ENCODE results near the gene KIF12. TPM values are rescaled to one million over a fixed set of nuclear protein-coding genes. Genes with fewer than 3 reads are reported as not detected.
"Not testable (repeated sequence)": the region's sequence is repeated elsewhere in the genome, so short reads cannot be mapped to it uniquely, and the experiment has no call there.

KIF12 gene
- total RNA-seq, 1 donor from 2014 or later, result not detected

DNA sequence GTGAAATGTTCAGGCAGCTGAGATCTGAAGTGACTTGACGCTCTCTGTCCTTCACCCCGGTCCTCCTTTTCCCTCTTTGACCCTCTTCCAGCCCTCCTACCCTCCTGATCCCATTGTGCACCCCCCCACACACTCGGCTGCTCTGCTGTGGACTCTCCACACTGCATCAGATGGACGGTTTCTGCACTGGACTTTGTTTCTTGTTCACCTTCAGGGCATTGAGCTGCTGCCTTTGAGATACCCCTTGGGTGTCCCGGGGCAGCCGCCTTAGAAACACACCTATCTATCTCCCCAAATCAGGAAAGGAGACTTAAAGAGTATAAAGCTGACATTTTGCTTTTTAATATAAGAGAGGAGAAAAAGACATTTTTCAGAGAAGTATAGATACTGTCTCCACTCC, 48.4 kb downstream of the KIF12 start:
- Mint-ChIP-seq H3K4me3 (no peak overlapping the region), H3K27me3 (no peaks in the 10 kb centered on the region), H3K9me3 (no peaks in the 10 kb centered on the region), H3K4me1 (no peaks in the 10 kb centered on the region), H3K27ac (no peak overlapping the region), H3K36me3 (ENCODE audit: low read depth) (no peaks in the 10 kb centered on the region)
- DNase-seq, result no peak
- intact Hi-C loops (cut with micrococcal nuclease), result no loop called here

DNA sequence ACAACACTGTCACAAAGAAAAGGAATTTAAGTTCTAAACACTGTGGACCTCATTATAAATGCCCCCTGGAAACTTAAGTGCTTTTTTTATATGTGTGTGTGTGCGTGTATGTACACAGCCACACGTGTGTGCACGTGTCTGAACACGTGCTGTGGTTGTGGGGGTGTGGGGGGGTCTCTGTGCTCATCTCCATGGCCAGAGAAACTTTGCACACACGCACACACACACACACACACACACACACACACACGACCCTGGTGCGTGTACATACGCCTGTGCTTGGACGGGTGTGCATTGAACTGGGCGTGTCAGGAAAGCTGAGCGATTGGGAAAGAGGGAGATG, 48.9 kb downstream of the KIF12 start:
- H3K36me3 Mint-ChIP-seq (ENCODE audit: low read depth), result no peaks in the 10 kb centered on the region

DNA sequence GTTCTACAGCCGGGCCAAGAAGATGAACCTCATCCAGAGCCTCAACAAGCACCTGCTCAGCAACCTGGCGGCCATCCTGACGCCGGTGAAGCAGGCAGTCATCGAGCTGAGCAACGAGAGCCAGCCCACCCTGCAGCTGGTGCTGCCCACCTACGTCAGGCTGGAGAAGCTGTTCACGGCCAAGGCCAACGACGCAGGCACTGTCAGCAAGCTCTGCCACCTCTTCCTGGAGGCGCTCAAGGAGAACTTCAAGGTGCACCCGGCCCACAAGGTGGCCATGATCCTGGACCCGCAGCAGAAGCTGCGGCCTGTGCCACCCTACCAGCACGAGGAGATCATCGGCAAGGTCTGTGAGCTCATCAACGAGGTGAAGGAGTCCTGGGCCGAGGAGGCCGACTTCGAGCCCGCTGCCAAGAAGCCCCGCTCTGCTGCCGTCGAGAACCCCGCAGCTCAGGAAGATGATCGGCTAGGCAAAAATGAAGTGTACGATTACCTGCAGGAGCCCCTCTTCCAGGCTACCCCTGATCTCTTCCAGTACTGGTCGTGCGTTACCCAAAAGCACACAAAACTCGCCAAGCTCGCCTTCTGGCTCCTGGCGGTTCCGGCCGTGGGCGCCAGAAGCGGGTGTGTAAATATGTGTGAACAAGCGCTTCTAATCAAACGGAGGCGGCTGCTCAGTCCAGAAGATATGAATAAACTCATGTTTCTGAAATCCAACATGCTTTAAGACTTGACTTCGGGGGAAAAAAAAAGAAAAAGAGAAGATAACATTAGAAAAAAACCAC, 49.5 kb downstream of the KIF12 start:
- intact Hi-C loops (cut with micrococcal nuclease), result no loop called here
- Mint-ChIP-seq H3K36me3 (ENCODE audit: low read depth) (no peaks in the 10 kb centered on the region), H3K9me3 (no peaks in the 10 kb centered on the region), H3K27ac (no peak overlapping the region), H3K27me3 (no peaks in the 10 kb centered on the region), H3K4me1 (no peaks in the 10 kb centered on the region), H3K4me3 (no peak overlapping the region)
- no peak for DNase-seq

More for the DNA sequence above, 48.9 kb downstream of the KIF12 start:
- Mint-ChIP-seq H3K27me3 (no peaks in the 10 kb centered on the region), H3K4me3 (no peak overlapping the region), H3K9me3 (no peaks in the 10 kb centered on the region), H3K27ac (no peak overlapping the region), H3K4me1 (no peaks in the 10 kb centered on the region)
- no peak for DNase-seq
- intact Hi-C loops (cut with micrococcal nuclease), result no loop called here

DNA sequence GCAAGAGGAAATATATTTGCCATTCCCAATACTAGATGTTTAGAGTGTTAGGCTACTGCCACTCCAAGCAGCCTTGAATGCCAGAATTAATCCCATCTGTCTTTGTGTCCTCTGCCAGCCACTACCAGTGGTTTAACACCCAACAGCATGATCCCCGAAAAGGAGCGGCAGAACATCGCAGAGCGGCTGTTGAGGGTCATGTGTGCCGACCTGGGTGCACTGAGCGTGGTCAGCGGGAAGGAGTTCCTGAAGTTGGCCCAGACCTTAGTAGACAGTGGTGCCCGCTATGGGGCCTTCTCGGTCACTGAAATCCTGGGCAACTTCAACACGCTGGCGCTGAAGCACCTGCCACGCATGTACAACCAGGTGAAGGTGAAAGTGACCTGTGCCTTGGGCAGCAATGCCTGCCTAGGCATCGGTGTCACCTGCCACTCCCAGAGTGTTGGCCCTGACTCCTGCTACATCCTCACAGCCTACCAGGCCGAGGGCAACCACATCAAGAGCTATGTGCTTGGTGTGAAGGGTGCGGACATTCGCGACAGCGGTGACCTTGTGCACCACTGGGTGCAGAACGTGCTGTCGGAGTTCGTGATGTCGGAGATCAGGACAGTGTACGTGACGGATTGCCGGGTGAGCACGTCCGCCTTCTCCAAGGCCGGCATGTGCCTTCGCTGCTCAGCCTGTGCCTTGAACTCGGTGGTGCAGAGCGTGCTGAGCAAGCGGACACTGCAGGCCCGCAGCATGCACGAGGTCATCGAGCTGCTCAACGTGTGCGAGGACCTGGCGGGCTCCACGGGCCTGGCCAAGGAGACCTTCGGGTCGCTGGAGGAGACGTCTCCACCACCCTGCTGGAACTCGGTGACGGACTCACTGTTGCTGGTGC, 50.3 kb downstream of the KIF12 start:
- peaks cover 3% of the 10 kb centered on the region for H3K27me3 Mint-ChIP-seq

DNA sequence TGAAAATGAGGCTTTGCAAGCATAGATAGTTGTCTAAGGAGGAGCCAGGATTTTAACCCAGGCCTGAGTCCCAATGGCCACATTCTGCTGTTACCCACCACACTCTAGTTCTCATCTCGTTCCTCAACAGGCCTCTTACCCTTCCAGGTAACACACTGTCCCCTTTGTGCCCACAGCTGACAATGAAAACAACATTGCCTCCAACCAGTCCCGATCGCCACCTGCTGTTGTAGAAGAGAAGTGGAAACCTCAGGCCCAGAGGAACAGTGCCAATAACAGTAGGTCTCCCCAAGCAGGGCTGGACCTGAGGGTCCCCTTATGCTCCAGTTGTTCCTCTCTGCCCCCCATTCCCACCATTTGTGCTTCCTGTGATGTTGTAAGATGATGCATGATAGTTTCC, 51.4 kb downstream of the KIF12 start:
- no peaks in the 10 kb centered on the region for H3K9me3 Mint-ChIP-seq
- H3K4me3 Mint-ChIP-seq, result no peak overlapping the region
- no peak overlapping the region for H3K27ac Mint-ChIP-seq
- H3K27me3 Mint-ChIP-seq, result peaks cover 4% of the 10 kb centered on the region
- no peak for DNase-seq
- no peaks in the 10 kb centered on the region for H3K4me1 Mint-ChIP-seq
- H3K36me3 Mint-ChIP-seq (ENCODE audit: low read depth), result no peaks in the 10 kb centered on the region
- intact Hi-C loops (cut with micrococcal nuclease), result no loop called here

More for the DNA sequence above, 50.3 kb downstream of the KIF12 start:
- Mint-ChIP-seq H3K36me3 (ENCODE audit: low read depth) (no peaks in the 10 kb centered on the region), H3K9me3 (no peaks in the 10 kb centered on the region), H3K27ac (no peak overlapping the region), H3K4me1 (no peaks in the 10 kb centered on the region), H3K4me3 (no peak overlapping the region)
- intact Hi-C loops (cut with micrococcal nuclease), result no loop called here
- DNase-seq, result no peak

DNA sequence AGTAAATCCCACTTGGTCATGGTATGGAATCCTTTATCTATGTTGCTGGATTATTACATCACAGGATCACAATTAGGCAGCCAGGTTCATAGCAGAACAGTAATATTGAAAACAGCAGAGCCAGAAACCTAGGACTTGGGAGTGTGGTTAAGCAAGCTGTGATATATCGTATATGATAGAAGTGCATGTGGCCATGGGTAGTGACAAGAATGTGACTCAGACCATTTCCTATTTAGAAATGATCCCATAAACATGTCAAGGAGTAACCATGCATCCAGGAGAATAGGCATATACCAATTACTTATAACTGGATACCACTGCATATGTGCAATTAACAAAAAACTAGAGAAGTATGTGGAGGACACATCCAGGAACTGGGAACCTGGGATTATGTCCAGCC, 52.2 kb downstream of the KIF12 start:
- Mint-ChIP-seq H3K4me3 (no peak overlapping the region), H3K36me3 (ENCODE audit: low read depth) (no peaks in the 10 kb centered on the region), H3K27me3 (peaks cover 4% of the 10 kb centered on the region), H3K27ac (no peak overlapping the region), H3K9me3 (no peaks in the 10 kb centered on the region), H3K4me1 (no peaks in the 10 kb centered on the region)
- intact Hi-C loops (cut with micrococcal nuclease), result no loop called here
- no peak for DNase-seq

DNA sequence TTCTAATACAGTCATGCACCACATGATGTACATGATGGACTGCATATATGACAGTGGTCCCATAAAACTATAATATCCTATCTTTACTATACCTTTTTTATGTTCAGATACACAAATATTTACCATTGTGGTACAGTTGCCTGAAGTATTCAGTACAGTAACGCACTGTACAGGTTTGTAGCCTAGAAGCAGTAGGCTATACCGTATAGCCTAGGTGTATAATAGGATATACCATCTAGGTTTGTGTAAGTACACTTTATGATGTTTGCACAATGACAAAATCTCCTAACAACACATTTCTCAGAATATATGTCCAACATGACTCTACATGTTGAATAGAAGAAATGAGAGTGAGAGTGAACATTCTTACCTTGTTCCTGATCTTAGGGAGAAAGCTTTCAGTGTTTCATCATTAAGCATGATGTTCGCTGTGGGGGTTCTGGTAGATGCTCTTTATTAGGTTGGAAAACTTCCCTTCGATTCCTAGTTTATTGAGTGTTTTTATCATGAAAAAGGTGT, 52.8 kb downstream of the KIF12 start:
- H3K4me1 Mint-ChIP-seq, result no peaks in the 10 kb centered on the region
- DNase-seq, result no peak
- no peaks in the 10 kb centered on the region for H3K36me3 Mint-ChIP-seq (ENCODE audit: low read depth)
- no peak overlapping the region for H3K4me3 Mint-ChIP-seq
- H3K27me3 Mint-ChIP-seq, result peaks cover 4% of the 10 kb centered on the region
- intact Hi-C loops (cut with micrococcal nuclease), result no loop called here
- no peak overlapping the region for H3K27ac Mint-ChIP-seq
- peaks cover 2% of the 10 kb centered on the region for H3K9me3 Mint-ChIP-seq

DNA sequence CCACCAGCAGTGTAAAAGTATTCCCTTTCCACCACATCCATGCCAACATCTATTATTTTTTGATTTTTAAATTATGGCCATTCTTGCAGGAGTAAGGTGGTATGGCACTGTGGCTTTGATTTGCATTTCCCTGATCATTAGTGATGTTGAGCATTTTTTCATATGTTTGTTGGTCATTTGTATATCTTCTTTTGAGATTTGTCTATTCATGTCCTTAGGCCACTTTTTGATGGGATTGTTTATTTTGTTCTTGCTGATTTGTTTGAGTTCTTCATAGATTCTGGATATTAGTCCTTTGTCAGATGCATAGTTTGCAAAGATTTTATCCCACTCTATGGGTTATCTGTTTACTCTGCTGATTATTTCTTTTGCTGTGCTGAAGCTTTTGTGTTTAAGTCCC, 55.4 kb downstream of the KIF12 start:
- H3K4me3 Mint-ChIP-seq; H3K36me3 Mint-ChIP-seq (ENCODE audit: low read depth); DNase-seq; H3K27ac Mint-ChIP-seq; H3K27me3 Mint-ChIP-seq; H3K4me1 Mint-ChIP-seq; H3K9me3 Mint-ChIP-seq; intact Hi-C loops (cut with micrococcal nuclease): not testable (repeated sequence)

Other genes with a start within 250 kb of the KIF12 start
- gene ZNF618, start 223.0 kb downstream of the KIF12 start, total RNA-seq, result 0.14 and 0.19 TPM in 2 replicates
- gene AMBP, start 21.0 kb downstream of the KIF12 start, total RNA-seq, result not detected in 2 replicates
- 8.5 and 9.7 TPM in 2 replicates for gene COL27A1, start 56.2 kb upstream of the KIF12 start, total RNA-seq
- not detected in 2 replicates for gene ORM1, start 223.8 kb upstream of the KIF12 start, total RNA-seq
- gene ORM2, start 230.6 kb upstream of the KIF12 start, total RNA-seq, result not detected in 2 replicates